ENCODE results near the gene CBFA2T2.

CBFA2T2 gene

DNA sequence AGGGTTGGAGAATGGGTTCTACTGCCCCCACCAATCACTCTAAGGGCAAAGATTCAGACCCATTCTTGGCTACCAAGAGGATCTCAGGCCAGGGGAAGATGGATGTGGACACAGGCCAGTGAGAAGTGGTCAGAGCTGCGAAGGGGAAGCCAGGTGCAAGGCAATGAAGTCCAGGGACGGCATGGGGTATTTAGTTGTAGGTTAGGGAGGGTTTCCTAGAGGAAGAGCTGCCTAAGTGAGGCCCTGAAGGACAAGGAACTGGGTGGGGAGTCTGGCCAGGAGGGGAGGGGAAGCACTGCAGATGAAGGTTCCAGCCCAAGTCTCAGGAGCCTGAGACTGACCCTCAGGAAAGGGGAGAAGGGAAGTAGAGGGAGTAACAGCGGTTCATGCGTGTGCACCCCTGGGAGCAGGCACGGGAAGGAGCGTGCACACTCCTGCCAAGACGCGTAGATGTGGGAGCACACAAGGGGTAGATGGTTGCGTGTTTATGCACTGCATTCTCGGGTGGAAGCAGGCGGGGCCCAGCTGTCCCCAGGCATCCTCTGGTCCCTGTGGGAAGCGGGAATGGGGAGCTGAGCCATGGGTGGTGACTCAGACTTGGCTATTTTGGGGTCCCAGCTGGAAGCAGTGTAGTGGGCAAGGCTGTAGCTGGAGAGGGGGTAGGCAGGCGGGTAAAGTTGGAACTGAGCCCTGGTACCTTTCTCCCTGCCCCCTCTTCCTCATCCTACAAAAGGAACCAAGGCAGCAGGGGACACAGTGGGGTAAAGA is 180.2 kb downstream of the CBFA2T2 start:
- DNase-seq, result no peak

DNA sequence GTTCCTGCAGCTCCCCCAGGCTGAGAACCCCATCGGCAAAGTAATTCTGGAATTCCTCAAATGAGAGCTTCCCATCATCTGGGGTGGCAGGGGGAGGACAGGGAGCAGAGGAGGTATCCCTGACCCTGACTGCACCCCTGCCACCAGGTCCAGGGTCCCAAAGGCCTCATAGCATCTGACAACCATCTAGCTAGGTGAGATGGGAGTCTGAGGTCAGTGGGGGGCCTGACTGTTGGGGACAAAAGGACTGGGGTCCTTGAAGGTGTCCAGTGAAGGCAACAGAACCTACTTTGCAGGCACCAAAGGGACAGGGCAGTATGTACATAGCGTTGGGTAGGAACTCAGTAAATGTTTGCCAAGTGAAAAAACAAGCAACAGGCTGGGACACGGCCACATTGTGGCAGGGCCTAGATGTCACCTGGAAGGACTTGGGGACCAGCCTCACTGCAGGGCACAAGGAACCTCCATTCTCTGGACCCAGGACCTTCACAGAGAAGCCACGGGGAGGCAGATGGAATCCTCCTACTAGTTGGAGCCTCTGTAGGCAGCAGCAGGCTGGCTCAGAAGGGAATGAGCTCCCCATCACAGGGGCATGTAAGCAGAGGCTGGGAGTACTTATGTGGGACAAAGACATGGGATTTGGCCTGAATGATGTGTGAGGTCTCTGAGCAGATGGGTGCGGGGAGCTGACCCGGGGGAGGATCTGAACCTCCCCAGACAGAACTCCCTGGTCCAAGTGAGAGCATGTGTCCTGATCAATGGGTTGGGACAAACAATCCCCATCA is 181.0 kb downstream of the CBFA2T2 start:
- DNase-seq, result no peak

DNA sequence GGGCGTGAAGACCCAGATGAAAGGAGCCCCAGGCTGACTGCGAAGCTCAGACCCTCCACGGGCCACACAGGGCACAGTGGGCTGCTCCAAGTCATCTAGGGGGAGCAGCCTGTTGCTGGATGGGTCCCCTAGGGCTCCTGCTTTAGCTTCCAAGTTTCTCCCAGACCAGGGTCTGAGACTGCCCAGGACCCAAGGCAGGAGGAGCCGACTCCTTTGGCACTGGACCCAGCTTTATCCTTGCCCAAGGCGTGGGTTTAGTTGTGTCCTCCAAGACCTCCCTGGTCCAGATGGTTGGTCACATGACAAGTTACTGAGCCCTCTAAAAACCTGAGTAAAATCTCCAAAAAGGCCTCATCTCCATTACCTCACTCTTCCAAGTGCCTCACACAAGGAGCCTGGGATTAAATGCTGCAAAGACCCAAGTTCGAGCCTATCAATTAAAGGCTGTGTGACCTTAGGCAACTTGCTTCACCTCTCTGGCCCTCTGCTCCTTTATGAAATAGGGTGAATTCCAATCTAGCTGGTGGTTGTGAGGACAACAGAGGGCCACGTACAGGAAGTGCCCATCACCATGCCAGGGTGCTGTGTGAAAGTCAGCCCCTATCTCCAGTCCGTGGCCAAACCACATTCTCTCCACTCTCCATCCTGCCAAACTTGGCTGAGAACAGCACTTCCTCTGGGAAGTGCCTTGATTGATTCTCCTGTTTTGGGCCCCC is 181.8 kb downstream of the CBFA2T2 start:
- DNase-seq, result no peak

DNA sequence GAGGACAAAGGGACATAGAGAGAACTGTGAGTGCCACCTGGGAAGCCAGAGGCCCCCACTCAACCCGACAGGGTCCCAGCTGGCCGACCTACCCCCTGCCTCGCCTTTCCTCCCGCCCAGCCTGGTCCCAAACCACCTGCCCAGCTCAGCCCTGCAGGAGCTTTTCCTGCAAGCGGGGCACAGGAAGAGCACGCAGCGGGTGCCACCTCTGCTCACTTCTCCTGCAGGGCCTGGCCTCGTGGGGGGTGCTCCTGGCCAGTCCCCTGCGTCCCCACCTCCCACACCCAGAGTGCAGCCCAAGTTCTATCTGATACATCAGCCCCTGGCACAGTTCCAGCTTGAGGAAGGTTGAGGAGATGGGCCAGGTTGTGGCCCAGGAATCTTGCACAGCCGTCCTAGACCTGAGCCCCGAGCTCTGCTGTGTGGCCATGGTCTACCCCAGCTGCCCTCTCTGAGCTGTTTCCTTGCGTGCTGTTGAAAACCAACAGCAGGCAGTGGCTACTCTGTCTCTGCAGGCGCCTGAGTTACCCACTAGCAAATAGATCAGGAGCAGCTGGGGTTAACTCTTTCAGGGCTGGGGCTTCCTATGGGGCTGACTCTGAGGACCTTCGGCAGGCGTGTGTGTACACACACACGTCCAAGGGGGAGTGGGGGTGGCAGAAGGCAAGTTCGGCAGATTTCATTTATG is 182.7 kb downstream of the CBFA2T2 start:
- DNase-seq, result no peak

DNA sequence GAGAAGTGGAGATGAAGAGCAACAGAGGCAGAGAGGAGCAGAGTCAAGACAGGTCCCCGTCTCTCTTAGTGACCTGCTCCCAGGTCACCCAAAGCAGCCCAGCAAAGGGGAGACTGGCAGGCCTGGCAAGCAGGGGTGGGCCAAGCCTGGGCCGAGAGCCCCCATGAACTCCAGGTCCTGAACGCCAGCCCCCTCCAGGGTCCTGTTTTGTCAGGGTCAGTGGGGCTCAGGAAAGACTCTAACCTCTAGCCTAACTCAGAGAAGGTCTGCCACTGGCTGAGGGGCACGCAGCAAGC is 183.2 kb downstream of the CBFA2T2 start:
- no peak for DNase-seq

DNA sequence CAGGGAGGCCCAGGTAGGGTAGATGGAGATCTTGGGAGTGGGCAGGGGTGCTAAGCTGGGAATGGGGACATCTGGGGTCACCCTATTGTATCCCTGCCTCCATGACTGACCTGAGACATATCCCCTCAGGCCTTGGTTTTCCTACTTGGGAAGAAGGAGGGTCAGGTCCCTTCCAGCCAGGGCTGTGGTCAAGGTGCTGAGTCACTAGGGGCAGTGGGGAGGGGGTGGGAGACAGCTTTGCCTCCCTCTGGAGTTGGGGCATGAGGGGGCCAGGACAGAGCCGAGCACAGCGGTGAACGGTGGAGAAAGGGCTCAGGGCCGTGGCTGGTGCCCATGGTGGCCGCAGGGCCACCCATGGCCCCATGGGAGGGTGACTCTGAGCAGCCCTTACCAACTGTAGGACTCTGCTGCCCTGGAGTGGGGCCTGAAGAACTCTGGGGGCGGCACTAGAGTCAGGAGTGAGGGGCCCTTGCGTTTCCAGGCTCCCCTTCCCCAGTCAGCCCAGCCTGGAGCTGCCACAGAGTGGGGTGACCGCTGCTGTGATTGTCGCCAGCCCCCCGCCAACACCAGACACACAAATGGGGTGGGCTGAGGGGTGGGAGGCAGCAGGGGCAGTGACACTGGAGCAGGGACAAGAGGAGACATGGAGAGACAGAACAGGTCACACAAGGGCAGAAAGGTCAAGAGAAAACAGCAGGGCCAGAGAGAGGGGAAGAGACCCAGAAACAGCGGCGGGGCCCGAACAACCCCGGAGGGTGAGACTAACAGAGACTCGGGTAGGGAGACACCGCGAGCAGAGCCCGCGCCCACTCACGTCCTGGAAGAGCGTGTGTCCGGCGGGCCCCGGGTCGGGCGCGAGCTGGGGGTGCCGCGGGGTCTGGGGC is 183.8 kb downstream of the CBFA2T2 start:
- DNase-seq, result no peak

DNA sequence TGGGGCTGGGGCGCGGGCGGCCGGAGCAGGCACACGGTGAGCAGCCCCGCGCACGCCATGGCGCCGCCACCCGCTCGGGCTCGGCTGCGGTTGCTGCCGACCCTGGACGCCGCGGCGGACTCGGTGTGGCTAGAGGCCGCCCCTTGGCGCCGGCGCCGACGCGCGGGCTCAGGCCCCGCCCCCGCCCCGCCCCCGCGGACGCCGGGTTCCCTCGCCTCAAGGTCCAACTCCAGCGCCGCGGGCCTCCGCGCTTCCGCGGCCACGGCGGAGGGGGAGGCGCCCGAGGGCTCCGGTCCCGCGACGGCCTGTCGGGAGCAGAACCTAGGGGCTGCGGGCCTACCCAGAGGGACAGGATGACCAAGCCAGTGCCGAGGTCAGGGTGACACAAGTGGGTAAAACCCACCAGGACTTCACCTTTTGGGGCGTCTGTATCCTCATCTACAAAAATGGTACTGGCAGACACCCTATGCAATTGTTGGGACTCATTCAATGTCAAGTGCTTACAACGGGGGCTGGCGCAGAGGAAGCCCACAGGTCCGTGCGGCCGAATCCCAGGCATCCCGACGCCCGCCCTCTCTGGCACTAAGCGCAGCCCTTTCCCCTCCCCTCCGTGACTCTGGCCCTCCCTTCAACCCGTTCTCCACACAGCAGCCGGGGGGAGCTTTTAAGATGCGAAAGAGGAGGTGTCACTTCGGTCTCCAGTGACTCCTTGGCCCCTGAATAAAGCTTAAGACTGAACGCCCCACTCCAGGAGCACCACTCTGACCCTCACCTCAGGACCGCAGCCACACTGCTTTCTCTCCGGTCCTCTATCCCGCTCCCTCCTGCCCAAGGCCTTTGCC is 184.6 kb downstream of the CBFA2T2 start, which contains the start of gene NECAB3:
NECAB3 (minus strand) TSS at position 135 of the 842 bp plus-strand sequence; CDS start at position 59, 76 bp downstream.
- peak; percentile 88 for DNase-seq

DNA sequence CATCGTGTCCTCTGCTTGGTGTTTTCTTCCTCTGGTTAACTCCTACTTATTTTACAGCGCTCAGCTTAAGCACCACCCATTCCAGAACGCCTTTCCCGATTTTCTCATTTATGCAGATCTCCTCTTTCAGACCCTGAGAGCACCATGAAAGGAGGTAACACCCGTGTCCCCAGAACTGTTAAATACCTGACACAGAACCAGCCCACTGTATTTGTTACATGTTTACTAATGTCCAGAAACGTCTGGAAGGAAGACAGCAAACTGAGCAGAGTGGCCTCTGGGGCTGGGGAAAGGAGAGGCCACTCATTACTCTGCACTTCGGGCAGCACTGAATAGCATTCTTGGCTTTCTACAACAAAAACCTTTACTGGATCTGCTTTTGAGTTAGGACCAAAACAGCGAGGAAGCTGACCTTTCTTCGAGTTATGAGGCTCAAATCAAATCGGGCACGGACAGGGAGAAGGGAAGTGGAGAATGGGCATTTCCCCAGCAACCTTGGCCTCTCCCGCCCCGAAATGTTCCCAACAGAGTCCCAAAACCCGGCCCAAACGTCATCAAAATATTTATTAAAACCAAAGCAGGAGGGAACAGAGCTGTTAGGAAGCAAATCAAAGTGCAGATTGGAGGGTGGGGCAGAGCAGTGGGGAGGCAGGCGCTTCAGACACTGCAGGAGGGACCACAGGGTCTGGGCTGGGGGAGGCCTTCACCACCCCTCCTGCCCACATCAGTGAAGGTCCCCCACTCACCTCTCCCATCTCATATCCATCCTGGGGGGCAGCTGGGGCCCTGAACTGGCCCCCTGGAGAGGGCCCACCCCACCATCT is 185.5 kb downstream of the CBFA2T2 start:
- DNase-seq, result no peak

DNA sequence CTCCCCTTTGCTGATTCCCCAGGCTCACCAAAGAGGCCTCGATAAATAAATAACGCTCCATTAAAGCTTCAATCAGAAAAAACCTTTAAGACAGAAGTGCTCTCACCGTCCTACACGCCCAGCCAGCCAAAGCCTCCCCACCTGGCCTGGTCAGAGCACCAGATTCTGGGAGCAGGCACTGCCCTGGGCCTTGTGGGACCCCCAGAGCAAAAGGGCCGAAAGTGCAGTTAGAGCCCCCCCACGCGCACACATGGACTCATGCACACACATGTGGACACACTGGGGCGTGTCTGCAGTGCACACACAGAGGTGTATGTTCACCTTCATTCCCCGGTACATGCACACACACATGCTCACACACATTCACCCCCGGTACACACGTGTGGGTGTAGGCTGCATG is 186.2 kb downstream of the CBFA2T2 start:
- no peak for DNase-seq

DNA sequence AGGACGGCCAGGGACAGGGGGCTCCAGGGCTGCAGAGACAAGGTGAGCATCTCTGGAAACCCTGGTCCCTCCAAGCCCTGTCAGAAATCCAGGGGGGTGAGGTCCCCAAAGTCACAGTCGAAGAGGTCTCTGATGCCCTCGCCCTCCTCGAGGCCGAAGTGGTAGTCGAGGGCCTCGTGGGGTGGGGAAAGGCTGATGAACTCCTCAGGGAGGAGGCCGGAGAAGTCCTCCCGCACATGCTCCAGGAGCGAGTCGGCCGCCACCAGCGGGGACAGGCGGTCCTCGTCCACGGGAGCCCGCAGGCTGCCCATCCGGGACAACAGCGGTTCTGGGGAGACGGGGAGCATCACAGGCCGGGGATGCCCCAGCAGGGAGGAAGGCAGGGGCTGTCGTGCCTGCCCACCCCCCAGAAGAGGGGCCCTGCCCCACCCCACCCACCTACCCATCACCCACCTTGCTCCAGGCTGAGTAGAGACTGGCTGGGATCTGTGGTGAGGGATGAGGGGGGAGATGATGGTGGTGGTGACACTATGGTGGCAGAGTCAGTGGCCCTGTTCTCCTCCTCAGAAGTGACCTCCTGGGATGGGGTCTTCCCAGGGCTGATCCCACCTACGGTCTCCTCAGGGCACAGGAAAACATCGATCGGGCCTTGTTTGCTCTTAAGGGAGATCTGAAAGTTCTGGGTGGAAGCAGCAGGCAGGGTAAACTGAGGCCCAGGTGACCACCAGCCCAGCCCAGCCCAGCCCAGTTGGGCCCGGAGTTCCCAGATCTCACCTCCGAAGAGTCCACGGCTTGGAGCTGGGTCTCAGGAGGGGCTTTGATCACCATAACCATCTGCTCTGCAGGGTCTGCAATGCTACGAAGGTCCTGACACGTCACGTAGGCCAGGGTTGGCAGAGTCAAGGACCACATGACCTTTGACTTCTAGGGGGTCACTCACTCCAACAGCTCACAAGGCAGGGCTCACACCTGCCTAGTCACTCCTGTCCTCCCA is 187.1 kb downstream of the CBFA2T2 start:
- DNase-seq, result no peak

DNA sequence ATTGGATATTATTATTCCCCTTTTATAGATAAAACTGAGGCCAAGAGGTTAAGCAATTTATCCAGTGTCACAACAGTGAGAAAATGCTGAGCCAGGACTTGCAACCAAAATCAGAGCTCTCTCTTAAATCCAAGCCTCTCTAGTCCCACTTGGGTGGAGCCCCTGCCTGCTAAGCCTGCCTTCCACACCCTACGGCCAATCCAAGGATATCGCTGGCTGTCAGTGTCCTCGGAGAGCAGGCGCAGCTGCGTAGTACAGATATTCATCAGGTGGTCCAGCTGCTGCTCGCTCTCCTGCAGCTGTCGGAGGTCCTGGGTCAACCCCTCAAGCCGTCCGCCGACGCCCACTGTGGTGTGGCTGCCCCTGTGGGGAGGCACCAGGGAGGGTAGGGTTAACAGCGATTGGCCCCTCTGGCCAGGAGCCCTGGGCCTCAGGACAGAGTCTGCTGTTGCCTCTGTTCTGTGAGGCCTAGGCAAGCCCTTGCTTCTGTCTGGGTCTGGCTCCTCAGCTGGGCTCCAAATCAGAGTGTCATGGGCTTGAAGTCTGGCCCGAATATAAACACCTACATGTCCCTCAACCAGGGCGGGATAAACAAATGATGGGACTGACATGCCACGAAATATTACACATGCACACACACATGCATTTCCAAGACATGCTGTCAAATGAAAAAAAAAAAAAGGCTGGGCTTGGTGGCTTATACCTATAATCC is 188.3 kb downstream of the CBFA2T2 start:
- DNase-seq, result no peak

DNA sequence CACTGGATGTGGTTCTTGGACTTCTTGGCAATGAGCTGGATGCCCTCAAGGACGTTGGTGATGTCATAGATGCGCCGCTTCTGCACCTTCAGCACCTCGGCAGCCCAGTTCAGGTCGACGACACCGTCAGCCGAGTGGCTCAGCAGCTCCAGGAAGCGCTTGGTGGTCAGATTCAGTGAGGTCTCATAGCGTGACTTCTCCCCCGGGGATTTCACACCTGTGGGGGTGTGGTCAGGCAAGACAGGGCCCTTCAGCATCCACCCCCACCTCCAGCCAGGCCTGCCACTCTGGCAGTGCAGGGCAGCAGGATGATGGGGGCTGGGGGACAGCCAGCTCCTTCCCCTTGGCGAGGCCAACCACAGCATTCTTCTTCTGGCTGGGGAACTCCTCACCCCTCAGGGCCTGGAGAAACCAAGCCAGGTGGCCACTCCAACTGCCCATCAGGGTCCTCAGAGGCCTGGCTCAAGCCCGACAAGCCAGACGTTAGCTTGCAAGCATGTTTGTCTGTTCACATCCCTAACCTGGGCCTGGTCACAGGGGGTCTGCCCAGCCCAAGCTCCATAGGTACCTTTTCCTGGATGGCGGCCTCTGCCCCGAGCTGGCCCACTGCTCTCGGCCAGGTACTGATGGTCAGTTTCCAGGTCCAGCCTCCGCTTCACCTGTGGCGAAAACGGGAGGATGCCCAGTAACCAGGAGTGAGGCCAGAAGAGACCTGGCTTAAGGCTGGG is 190.0 kb downstream of the CBFA2T2 start:
- peak; percentile 79 for DNase-seq

DNA sequence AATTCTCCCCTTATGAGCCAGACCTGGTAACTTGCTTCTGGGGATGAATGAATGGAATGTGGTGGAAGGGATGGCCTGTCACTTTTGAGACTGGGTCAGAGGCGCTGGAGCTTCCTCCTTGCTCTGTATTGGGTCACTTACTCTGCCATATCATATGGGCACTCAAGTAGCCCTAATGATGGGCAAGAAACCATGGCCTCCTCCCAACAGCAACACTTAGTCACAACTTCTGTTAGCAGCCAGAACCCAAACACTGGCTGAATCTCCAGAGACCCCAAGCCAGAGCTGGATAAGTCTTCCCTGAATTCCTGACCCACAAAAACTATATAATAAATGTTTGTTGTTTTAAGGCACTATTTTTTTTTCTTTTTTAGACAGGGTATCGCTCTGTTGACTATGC is 190.8 kb downstream of the CBFA2T2 start:
- DNase-seq, result no peak

DNA sequence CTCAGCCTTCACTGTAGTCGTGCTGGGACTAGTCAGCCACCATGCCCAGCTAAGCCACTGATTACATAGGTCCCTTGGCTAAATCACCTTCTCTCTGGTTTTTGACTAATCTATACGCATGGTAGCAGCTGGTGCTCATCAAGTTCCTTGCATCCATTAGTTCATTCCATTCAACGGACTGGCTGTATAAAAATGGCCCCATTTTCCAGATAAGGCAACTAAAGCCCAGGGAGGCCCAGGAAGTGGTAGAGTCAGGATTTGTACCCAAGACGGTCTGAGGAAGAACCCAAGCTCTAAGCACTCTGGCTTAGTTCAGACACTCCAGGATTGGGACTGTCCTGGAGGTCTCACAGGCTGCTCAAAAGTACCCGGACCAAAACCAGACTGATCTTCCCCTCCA is 191.4 kb downstream of the CBFA2T2 start:
- DNase-seq, result no peak

DNA sequence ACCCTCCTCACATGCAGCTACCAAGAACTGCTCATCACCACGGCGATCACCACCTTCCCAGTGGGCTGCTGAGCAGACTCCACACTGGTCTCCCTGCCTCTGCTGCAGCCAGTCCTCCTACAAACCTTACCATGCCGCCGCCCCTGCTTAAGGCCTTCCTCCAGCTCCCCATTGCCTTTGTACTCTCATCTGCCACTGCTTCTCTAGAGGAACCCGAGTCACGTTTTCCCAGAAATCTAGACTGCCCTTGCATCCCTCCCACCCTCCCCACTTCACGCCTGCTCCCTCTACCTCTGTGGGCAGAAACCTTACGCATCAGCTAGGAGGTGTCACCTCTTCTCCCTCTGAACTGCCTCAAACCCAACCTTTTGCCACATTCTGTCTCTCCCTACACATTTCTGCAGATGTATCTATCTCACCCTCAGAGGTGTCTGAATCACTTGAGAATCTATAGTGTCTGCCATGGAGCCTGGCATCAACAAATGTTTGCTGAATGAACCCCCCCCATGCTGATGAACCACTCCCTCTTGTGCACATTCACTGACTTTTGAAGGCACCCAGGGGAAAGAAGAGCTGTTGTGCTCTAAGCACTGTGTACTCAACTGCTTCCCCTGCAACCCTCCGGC is 191.9 kb downstream of the CBFA2T2 start:
- DNase-seq, result no peak

DNA sequence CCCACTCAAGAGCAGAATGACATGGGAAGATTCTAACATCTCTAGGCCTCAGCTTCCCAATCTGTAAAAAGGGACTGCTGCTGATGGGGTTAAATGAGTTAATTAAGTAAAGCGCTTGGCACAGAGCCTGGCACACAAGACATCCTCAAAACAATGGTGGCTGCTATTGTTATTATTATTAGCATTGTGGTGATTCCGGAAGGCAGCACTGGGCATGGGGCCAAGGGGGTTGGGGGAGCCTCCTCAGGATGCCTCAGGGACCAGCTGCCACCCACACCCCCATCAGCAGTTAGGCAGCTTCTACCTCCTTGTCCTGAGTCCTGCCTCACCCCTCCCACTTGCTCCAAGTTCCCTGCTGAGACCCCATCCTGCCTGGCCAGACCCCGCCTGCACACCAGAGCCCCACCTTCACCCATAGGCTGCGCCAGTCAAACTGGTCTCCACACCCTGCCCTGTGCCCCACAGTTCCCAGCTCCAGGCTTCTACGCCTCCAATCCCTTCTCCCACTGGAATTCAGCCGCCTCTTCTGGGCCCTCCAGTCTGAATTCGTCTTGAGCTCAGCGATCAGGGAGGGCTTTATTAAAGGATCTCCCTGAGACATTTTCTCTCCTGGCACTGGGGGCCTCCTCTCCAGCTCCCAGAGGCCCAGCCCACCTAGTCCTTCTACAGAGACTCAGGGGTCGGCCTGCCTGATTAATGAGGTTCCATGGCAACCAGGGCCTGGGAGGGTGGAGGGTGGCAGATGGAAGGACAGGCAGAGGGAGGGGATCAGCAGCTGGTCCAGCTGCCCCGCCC is 194.8 kb downstream of the CBFA2T2 start:
- no peak for DNase-seq
